Right lobe of liver (tissue), 4 donors: Measurements from ENCODE around the gene RXFP3.

Experiments used
- CTCF ChIP-seq, 4 donors: fragments of 200-600 bp in 3 of 4; fragments of 450-650 bp in 1 of 4; IDR thresholded peaks; one replicate each; pipeline versions ENCODE4 v1.5.1 to v1.8.0; 2016 to 2022; ENCODE audit warnings: antibody characterized with exemption in 4 of 4, mild to moderate bottlenecking in 2 of 4
- POLR2A ChIP-seq: fragments of 450-650 bp; IDR thresholded peaks from one replicate; pipeline ENCODE4 v1.6.1; 2017; ENCODE audit warnings: antibody characterized with exemption, mild to moderate bottlenecking
- donor health status: DM: no; HTN: no; CAD: no.
- donor health status: DM: no; HTN: no; CAD: no.
- donor health status: DM: no; HTN: yes; CAD: no.

- TF ChIP-seq CTCF (IDR thresholded peaks at IDR 0.05) = no peak
- TF ChIP-seq POLR2A = no peak
These were observed 43.5 kb upstream of the RXFP3 start for GRCh38 chr5:33892620-33893137.
